ENCODE data around the gene FUT1.

GRCh38 chr19:48728911-48729664 lies 23.4 kb downstream of the FUT1 start:
- no peak for TF ChIP-seq POLR2A (IDR thresholded peaks at IDR 0.05; ENCODE audit: low read depth, low read length)
- TF ChIP-seq POLR2AphosphoS5 (IDR thresholded peaks at IDR 0.05; ENCODE audit: low read depth, low read length): no peak
- no peak for TF ChIP-seq TAF1 (IDR thresholded peaks at IDR 0.05; ENCODE audit: low read depth, low read length)
- no peak for TF ChIP-seq SPI1 (IDR thresholded peaks at IDR 0.05; ENCODE audit: low read depth, low read length)
- no peak for TF ChIP-seq PAX5 (IDR thresholded peaks at IDR 0.05; ENCODE audit: insufficient read depth, low read length, severe bottlenecking)

All from GM12891 (cell line).